Mucosa of descending colon (tissue), 3 donors: Measurements from ENCODE around the gene IQGAP1. TPM values are rescaled to one million over a fixed set of nuclear protein-coding genes. Genes with fewer than 3 reads are reported as not detected.

ENCODE experiments used
- ATAC-seq: fragments of 200-7000 bp; cut with Tn5 transposase; one replicate; pipeline ENCODE4 v1.9.1; 2020; ENCODE audit warnings: mild to moderate bottlenecking, moderate library complexity
- DNase-seq, 3 donors: peaks; one replicate each; pipeline ENCODE4 v3.0.0-alpha.2; 2020
- H3K36me3 ChIP-seq: fragments of 200-600 bp; one replicate; pipeline ENCODE4 v1.8.0; 2021; ENCODE audit warnings: low read depth, mild to moderate bottlenecking
- H3K4me1 ChIP-seq: fragments of 200-600 bp; one replicate; pipeline ENCODE4 v1.8.0; 2021; ENCODE audit warnings: low read depth, mild to moderate bottlenecking
- H3K4me3 ChIP-seq: fragments of 200-600 bp; one replicate; pipeline ENCODE4 v1.8.0; 2021; ENCODE audit warnings: mild to moderate bottlenecking
- H3K9me3 ChIP-seq: fragments of 200-600 bp; one replicate; pipeline ENCODE4 v1.8.0; 2021; ENCODE audit warnings: mild to moderate bottlenecking
- CTCF ChIP-seq: fragments of 200-600 bp; IDR thresholded peaks from one replicate; pipeline ENCODE4 v1.8.0; 2022; ENCODE audit warnings: antibody characterized with exemption, mild to moderate bottlenecking
- intact Hi-C, 2 donors: fragments of 100-400 bp; cut with DNase I in 1 of 2; cut with micrococcal nuclease in 1 of 2; formaldehyde crosslinking; loops; one replicate each; pipeline versions ENCODE4 v1.11.0 to v1.11.1; 2022; cut with DNase I, micrococcal nuclease
- total RNA-seq, 3 donors: library from RNA; stranded (reverse); fragmentation: NEBNext Ultra II Directional in 2 of 3; extraction: Animal tissue kit (Norgen Biotek cat#: 25700) in 2 of 3; gene quantifications; one replicate each; pipeline versions ENCODE4 v1.2.1 to v1.2.4, GENCODE V29; 2021 to 2023
- donor health status: DM: no; HTN: no; CAD: no; lungs with moderate emphysema.
- donor health status: DM: no; HTN: no; CAD: no.
- donor health status: DM: no; HTN: yes; CAD: no.

IQGAP1 gene
- total RNA-seq, 3 donors from 2014 or later: 186 to 242 (median 206) TPM

- no peak overlapping the region for H3K4me3 ChIP-seq
- no peak for DNase-seq
- H3K9me3 ChIP-seq: peaks cover 8% of the 10 kb centered on the region
- no peak for ATAC-seq
- TF ChIP-seq CTCF: no peak
- peaks cover 7% of the 10 kb centered on the region for H3K4me1 ChIP-seq
- H3K36me3 ChIP-seq: no peaks in the 10 kb centered on the region
- intact Hi-C loops: no loop called here
Observed at GRCh38 chr15:90379263-90379662, 8.8 kb upstream of the IQGAP1 start.

- H3K4me1 ChIP-seq: peaks cover 7% of the 10 kb centered on the region
- no peak overlapping the region for H3K4me3 ChIP-seq
- H3K36me3 ChIP-seq: no peaks in the 10 kb centered on the region
- peaks cover 8% of the 10 kb centered on the region for H3K9me3 ChIP-seq
- intact Hi-C loops: no loop called here
- no peak for TF ChIP-seq CTCF
- no peak for DNase-seq
- ATAC-seq: no peak
Observed at GRCh38 chr15:90381515-90381914, 6.5 kb upstream of the IQGAP1 start.

GRCh38 chr15:90382320-90382719 is 5.7 kb upstream of the IQGAP1 start:
- no peak for TF ChIP-seq CTCF
- peaks cover 8% of the 10 kb centered on the region for H3K9me3 ChIP-seq
- DNase-seq: no peak
- no peaks in the 10 kb centered on the region for H3K36me3 ChIP-seq
- intact Hi-C loops: no loop called here
- H3K4me1 ChIP-seq: peaks cover 2% of the 10 kb centered on the region
- no peak for ATAC-seq
- no peak overlapping the region for H3K4me3 ChIP-seq

GRCh38 chr15:90386221-90386620 is 1.8 kb upstream of the IQGAP1 start:
- intact Hi-C loops: no loop called here
- no peak for DNase-seq
- Histone ChIP-seq H3K36me3 (no peaks in the 10 kb centered on the region), H3K4me1 (peaks cover 10% of the 10 kb centered on the region), H3K4me3 (no peak overlapping the region), H3K9me3 (no peaks in the 10 kb centered on the region)
- ATAC-seq: no peak
- TF ChIP-seq CTCF: no peak

- H3K4me1 ChIP-seq: peaks cover 22% of the 10 kb centered on the region
- TF ChIP-seq CTCF: no peak
- intact Hi-C loops: no loop called here
- ATAC-seq (peak; percentile 65), DNase-seq (peak; percentile 71 to 89 (median 82))
- H3K4me3 ChIP-seq: peak overlapping the region; percentile 80
- H3K9me3 ChIP-seq: no peaks in the 10 kb centered on the region
- no peaks in the 10 kb centered on the region for H3K36me3 ChIP-seq
Observed at GRCh38 chr15:90388462-90389380, 679 bp downstream of the IQGAP1 start.
